GM18520 (cell line): ENCODE measurements around the gene UNC5C.

ENCODE experiments used
- ATAC-seq: cut with Tn5 transposase; IDR thresholded peaks from one replicate; pipeline ENCODE4 v1.9.1; 2021; ENCODE audit not compliant: unreplicated experiment

UNC5C gene

GRCh38 chr4:95546866-95547714 lies 1.7 kb downstream of the UNC5C start:
- ATAC-seq = no peak

GRCh38 chr4:95546221-95546620 lies 2.6 kb downstream of the UNC5C start:
- ATAC-seq = no peak

DNA sequence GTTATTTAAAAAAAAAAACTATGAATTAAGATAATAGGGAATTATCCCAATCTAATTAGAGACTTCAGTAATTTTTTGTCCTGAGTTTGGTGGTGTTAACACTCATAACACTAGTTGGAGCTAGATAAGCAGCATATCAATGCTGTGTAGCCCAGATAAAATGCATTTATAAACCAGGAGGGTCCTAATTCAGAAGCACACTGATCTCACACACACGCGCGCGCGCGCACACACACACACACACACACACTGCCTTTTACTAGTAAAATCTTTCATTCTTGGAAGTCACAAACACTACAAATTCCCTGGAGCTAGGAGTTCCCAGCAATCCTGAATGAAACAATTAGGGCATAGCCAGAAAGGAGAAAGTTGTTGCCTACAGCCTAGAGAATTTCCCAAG lies 3.2 kb downstream of the UNC5C start:
- ATAC-seq = no peak

DNA sequence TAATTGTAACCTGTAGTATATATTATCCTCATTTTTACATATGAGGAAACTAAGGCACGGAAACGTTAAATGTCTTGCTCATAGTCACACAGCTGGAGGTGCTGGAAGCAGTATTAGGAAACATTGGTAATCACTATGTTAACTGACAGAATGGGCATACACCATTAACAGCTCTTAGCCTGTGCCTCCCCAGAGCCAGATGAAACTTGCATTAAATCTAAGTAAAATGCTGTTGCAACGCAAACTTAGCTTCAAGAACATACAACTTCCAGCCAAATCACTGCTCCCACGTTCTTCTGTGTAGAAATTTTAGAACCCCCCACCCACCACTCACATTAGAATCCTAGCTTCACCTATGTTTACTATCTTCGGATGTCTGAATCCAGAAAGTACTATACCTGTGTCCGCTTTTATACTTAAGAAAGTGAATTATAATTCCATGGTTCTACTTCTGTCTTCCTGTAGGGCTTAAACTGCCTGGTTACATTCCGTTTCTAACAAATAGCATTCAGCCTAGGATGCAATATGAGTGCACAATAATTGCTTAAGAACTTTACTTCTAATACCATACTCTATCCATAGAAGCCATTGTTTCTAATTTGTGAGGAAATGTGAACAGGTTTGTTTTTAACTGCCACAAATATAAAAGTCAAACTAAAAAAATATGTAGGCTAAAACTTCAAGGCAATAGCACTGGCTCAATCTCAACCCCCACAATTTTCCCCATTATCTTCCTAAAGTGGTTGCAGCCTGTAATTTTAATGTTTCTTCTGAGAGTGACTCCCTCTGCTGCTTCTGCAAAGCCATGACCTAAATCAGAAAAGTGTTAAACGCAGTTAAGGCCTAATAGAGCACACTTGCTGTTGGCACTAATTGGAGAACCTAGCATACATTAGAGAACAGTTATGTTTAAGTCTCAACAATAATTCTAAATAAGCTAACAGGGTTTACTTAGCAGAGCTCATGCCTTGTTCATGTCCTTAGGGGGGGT lies 4.4 kb downstream of the UNC5C start:
- ATAC-seq = no peak

DNA sequence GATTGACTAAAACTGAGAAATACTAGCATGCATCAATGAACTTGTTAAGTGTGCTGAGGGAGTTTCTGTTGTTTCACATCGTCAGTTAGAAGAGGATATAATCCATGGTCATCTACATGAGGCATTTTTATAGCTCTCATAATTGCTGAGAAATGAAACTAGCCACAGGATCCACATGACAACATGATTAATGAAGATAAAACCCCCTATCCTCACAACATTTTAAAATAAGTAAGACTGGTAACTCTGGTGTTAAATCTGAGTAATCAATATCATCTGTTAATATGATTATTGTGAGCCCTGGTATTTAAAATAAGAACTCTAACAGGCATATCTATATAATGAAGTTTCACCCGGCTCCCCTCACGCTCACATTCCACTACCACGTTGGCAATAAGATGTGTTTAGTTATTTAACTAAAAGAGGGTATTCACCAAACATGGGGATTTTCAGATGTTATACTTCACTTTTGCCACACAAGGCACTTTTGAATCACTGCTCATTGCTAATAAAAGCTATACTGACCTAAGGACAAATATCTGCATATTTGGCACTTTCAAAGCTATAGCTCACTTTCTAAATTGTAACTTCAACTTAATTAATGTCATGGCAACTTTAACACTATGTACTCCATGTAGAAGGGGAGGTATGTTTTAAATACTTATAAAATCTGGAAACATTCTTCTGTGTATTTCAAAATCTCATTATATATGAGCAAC lies 6.7 kb downstream of the UNC5C start:
- ATAC-seq = peak; percentile 61

DNA sequence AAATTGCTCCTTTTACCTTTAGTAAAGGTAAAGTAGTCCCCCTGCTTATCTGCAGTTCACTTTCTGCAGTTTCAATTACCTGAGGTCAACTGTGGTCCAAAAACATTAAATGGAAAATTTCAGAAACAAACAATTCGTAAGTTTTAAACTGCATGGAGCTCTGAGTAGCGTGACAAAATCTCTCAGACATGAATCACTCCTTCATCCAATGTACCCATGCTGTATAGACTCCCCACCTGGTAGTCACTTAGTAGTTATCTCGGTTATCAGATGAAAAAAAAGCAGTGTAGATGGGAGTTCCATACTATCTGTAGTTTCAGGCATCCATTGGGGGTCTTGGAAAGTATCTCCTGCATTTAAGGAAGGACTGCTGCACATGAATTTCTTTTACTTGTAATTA lies 7.7 kb downstream of the UNC5C start:
- ATAC-seq = no peak

GRCh38 chr4:95540227-95540626 lies 8.5 kb downstream of the UNC5C start:
- ATAC-seq = no peak

DNA sequence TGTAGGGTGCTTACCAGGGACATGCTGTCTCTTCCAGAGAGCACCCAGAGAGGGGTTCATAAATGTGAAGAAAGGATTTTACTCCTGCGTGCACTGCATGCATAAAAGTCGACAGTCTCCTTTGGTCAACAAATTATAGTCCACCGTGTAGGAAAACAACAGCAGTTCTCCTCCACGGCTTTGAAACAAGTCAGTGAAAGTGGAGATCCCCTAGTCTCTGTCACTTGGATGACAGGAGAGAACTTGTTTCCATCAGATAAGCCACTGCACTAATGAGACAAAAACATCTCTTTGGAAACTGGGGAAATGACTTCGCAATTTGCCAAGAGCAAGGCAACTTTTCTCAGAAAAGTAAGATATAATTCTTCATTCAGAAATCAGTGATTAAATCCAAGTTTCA lies 9.7 kb downstream of the UNC5C start:
- ATAC-seq = no peak

DNA sequence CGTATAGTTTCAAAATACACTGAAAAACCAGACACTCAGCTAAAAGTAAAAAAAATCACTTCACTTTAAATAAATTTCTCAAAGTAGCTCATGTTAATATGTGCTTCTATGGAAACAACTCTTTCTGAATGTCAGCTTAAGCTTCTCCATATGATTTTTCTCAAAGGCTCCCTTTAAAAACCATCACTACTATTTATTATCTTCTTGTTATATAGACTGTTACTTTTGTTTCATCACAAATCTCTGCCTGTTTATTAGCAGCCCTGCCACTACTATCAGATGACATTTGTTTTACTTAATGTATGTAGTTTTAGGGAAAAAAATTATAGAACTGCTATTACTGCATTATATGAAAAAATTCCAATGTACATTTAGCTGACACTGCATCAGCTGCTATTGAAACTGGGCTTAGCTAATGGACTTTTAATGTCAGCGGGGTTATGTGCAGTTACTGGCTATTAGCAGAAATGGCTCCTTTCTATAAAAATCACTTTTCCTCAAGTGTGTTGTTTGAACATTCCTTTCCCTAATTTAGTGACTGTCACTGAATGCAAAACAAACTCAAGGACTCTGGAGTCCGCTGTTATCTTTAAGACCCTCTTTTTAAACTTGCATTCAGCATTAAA lies 10.8 kb downstream of the UNC5C start:
- ATAC-seq = no peak

DNA sequence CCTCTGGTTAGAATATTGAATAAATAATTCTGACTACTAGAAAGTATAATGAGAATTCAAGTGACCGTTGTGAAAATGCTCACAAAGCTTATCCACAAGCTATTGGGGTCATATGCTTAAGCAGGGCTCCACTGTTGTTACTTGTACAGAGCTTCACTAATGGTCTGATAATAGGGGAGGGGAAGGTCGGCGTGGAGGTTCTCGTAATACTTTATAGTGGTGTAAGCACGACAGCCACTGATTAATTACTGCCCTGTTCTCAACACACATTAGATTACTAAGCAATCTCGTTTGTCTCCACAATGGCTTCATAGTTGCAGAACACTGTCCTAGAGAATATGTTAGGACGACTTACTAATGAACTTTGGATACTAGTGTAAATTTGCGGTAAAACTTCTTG lies 11.6 kb downstream of the UNC5C start:
- no peak for ATAC-seq

GRCh38 chr4:95536650-95537049 lies 12.1 kb downstream of the UNC5C start:
- ATAC-seq = no peak

- no peak for ATAC-seq
These were observed 13.6 kb downstream of the UNC5C start for GRCh38 chr4:95535180-95535579.

DNA sequence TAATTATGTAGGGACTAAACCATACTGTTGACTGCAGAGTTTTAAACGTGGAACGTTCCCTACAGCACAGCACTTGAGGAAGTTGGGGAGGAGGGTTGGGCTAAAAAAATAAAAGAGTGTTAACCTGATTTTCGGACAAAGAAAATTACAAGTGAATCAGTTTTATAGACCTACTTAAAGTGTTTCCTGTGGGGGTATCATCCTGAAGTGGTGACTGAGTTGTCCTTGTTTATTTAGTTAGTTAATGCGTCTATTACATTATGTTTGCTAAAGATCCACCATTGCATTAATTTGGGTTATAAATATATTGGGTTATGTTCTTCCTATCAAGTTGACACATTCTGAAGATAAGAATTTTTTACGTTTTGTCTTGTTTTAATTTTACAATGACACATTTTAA lies 14.7 kb downstream of the UNC5C start:
- ATAC-seq = no peak

- ATAC-seq = no peak
These were observed 15.5 kb downstream of the UNC5C start for GRCh38 chr4:95533254-95533653.

DNA sequence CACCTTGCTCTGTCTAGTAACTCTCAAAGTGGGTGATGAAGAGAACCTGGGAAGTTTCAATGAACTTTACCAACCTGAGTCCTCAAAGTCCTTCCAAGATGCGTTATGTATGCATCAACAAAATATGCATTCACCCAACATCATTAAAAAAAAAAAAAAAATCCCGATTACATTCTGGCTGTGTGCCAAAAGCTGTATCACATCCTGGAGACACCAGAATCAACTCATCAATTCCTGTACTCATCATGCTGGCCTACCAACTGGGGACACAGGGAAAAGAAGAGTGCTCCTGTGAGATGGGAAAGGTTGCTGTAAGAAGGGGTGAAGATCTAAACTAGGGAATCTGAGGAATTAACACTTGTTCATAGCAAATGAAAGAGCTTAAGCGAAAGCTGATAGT lies 16.5 kb downstream of the UNC5C start:
- no peak for ATAC-seq

DNA sequence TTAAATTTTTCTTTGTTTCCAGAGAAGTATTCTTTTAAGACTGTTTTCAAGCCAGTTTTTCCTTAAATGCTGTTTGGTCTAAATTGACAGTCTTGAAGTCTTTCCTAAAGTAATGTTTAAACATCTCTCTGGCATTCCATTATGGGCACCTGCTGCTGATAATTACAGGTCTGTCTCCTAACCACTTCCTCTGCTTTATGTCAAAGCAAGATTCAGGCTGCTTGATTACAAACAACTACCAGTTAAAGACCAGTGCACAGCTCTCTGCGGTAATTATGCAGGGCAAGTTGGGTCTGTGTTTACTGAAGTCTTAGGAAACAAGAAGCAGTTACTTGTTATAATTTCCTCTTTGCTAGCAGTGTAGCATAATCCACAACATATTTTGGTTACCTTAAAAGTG lies 17.6 kb downstream of the UNC5C start:
- no peak for ATAC-seq

GRCh38 chr4:95529946-95530345 lies 18.8 kb downstream of the UNC5C start:
- no peak for ATAC-seq

DNA sequence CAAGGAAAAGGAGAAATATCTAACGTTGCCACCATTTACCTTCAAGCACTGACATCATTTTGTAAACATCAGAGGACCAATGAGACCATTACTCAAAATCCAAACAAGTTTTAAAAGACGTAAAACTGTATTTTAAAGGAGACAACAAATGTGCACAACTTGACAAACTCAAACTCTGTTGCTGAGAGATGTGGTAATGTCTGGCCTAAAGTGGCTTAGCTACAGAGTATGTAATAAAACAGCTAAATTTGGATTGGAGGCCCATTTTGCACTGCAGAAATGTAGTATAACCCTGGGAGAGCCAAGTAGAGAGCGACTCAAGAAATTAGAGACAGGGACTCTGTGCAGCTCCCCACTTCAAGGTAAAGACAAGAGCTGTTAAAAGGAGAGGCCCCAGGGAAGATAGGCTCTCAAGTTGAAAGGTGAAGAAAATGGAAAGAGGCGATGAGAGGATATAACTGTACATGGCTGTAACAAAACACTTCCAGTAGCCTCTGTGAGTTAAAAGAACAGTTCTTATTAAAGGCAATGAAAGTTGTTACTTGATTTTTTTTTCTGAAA lies 20.3 kb downstream of the UNC5C start:
- no peak for ATAC-seq

DNA sequence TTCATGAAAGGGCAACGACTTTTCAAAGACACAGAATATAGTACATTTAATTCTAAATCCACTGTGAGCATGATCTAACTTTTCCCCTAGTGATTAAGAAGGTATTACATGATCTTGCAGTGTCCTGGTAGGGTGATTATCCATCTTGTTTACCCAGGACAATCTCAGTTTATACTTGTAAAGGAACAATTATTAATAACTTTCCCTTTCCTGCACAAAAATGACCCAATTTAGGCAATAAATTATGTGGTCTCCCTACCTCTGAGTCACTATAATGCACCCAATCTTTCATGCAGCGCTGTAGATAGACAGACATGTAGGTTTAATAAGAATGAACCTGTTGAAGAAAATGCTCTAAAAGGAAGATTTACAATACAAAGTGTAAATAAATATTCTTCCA lies 22.7 kb downstream of the UNC5C start:
- no peak for ATAC-seq

GRCh38 chr4:95524729-95525128 lies 24.0 kb downstream of the UNC5C start:
- ATAC-seq = no peak

DNA sequence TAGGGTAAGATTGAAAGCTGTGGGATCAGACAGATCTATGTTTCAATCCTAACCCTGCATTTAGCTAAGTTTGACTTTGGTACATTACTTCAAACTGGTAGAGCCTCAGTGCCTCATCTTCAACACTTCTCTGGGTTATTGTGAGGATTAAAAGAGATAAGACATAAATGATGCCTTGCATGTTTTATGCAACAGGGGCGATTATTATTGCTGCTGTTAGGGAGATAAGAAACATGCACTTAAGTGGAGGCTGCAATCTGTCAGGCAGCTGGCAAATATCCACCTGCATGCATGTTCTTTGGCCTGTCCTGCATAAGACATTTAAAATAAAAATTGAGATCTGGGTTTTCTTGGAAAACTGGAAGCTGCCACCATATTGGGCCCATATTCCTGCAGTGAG lies 24.6 kb downstream of the UNC5C start:
- no peak for ATAC-seq
